GM19467 (cell line): ENCODE measurements around the gene ZNF77.
A peak's percentile ranks its signal among the peaks of the same experiment; 100 is the strongest.
"Not testable (repeated sequence)": the region's sequence is repeated elsewhere in the genome, so short reads cannot be mapped to it uniquely, and the experiment has no call there.

Source experiments
- ATAC-seq: cut with Tn5 transposase; IDR thresholded peaks from one replicate; pipeline ENCODE4 v1.9.1; 2021; ENCODE audit warnings: mild to moderate bottlenecking, moderate library complexity; ENCODE audit not compliant: unreplicated experiment

Gene ZNF77

GRCh38 chr19:2944775-2945574, at the start of gene ZNF77:
Gene ZNF77 (minus strand): TSS chr19:2944971. CDS start chr19:2944840, 131 bp downstream.
- peak; percentile 93 for ATAC-seq

- ATAC-seq = no peak
Observed at GRCh38 chr19:2993579-2993978, 48.8 kb upstream of the ZNF77 start.

DNA sequence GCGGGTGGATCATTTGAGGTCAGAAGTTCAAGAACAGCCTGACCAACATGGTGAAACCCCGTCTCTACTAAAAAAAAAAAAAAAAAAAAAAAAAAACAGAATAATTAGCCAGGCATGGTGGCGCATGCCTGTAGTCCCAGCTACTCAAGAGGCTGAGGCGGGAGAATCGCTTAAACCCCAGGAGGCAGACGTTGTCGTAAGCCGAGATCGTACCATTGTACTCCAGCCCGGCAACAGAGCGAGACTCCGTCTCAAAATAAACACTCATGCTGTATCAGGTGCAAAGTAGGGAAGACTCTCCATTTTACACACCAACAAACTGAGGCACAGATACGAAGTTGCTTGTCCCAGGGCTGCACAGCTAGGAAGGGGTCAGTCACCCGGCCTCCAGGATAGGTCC, 48.2 kb upstream of the ZNF77 start:
- ATAC-seq = no peak

DNA sequence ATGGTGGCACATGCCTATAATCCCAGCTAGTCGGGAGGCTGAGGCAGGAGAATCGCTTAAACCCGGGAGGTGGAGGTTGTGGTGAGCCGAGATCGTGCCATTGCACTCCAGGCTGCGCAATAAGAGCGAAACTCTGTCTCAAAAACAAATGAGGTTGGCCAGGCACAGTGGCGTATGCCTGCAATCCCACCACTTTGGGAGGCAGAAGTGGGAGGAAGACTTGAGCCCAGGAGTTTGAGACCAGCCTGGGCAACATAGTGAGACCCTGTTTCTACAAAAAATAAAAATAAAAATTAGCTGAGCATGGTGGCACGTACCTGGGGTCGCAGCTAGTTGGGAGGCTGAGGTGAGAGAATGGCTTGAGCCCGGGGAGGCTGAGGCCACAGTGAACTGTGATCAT, 47.6 kb upstream of the ZNF77 start:
- ATAC-seq = not testable (repeated sequence)

DNA sequence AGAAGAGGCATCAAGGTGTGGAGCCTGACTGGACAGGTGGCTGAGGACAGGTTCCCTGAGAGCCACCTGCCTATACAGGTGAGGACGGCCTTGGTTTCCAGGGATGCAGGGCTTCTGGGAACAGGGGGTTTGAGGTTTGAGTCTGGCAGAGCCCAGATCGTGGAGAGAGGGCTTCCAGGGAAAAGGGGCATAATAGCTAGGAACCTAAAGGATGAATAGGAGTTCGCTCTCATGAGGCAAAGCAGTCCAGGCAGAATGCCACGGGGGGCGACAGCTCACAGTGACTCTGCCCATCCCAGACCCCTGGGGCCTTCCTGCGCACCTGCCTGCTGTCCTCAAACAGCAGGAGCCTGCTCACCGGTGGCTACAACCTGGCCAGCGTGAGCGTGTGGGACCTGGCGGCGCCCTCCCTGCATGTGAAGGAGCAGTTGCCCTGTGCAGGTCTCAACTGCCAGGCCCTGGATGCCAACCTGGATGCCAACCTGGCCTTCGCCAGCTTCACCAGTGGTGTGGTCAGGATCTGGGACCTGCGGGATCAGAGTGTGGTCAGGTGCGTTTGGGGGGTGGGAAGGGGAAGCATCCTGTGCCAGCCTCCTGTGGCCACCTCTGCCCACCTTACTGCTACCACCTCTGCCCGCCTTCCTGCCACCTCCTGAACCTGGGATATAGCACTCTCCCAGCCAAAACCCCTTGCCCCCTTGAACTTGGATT, 44.6 kb upstream of the ZNF77 start:
- ATAC-seq = no peak

DNA sequence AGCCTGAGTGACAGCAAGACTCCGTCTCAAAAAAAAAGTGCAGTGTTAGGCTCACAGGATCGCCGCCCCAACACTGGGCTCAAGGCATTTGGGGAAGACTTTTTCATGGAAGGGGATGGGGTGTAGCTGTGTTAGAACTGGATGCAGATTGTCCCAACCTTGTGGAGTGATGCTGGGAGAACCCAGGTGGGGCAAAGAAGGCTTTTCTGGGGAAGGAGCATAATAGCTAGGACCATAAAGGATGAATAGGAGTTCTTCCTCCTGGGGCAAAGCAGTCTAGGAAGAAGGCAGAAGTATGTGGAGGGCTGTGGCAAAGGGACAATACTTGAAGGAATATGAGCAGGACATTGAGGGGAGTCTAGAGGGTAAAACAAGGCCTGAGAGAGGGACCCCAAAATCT, 43.8 kb upstream of the ZNF77 start:
- no peak for ATAC-seq

- ATAC-seq = no peak
Observed at GRCh38 chr19:2987797-2988196, 43.0 kb upstream of the ZNF77 start.

DNA sequence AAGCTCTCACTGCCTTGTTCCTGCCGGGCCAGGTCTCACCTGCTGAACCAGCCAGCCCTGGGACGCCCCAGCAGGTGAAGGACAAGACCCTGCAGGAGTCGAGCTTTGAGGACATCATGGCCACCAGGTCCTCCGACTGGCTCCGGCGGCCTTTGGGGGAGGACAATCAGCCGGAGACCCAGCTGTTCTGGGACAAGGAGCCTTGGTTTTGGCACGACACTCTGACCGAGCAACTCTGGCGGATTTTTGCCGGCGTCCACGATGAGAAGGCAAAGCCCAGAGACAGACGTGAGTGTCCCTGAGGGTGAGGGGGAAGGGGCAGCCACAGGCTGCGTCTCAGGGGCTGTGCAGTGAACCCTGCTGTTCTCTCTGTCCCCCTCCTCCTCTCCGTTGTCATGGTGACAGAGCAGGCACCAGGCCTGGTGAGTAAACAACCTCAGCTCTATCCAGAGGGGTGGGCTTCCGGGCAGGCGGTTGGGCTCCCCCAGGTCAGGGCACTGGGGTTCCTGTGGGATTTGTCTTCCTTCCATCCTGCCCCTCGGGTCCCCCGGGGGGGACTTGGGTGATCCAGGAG, 42.3 kb upstream of the ZNF77 start:
- ATAC-seq = no peak

GRCh38 chr19:2984215-2984528, 39.4 kb upstream of the ZNF77 start:
- no peak for ATAC-seq

DNA sequence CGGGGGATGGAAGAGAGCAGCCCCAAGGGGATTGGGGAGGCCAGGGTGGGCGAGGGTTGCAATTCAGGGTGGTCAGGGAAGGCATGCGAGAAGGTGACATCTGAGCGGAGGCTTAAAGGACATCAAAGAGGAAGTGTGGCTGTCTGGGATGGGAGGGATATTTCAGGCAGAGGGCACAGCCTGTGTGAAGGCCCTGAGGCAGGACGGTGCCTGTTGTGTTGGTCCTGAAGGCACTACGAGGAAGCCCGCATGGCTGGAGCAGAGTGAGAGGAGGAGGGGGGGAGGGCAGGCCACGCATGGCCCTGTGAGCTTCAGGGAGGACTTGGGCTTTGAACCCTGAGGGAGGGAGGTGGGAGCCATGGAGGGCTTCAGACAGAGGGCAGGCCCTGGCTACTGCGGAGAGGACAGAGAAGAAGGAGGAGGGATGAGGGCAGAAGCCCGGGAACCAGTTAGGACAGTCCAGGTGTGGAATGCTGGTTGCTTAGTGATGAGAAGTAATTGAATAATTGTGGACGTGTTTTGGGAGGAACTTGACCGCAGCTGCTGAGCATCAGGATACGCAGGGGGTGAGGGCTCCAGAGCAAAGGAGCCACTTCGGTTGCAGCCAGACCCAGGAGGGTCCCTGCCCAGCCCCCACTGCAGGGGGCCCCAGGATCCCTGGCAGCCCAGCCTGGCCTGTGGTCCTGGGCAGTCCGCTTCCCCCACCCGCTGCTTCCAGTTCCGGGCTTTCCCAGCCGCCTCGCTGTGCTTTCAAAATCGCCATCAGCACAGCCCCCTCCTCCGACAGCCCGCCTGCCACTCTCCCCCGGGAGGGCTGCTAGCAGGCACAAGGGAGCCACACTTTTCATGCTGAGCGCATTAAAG, 38.8 kb upstream of the ZNF77 start:
- ATAC-seq = no peak

GRCh38 chr19:2982983-2983350, 38.2 kb upstream of the ZNF77 start:
- ATAC-seq = no peak

- ATAC-seq = no peak
Observed at GRCh38 chr19:2982561-2982960, 37.8 kb upstream of the ZNF77 start.

- ATAC-seq = no peak
Observed at GRCh38 chr19:2981898-2982297, 37.1 kb upstream of the ZNF77 start.

- ATAC-seq = no peak
Observed at GRCh38 chr19:2978772-2979171, 34.0 kb upstream of the ZNF77 start.

GRCh38 chr19:2978166-2978767, 33.5 kb upstream of the ZNF77 start:
- no peak for ATAC-seq

DNA sequence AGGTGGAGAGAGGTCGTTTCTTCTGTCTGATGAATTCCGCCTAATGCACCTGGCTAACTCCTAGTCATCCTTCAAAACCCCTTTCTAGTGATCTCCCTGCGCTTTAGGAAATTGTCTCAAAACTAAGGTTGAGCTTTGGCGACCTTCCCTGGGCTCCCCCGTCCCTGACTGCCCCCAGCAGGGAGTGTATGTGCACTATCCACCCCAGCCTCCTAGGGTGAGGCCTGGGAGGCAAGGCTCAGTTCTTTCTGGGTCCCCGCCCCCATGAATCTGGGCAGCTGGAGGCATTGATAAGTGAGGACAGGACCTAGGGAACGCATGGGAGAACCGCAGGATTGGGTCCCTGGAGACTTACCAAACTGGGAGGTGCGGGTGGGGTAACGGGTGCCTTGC, 33.0 kb upstream of the ZNF77 start:
- no peak for ATAC-seq

DNA sequence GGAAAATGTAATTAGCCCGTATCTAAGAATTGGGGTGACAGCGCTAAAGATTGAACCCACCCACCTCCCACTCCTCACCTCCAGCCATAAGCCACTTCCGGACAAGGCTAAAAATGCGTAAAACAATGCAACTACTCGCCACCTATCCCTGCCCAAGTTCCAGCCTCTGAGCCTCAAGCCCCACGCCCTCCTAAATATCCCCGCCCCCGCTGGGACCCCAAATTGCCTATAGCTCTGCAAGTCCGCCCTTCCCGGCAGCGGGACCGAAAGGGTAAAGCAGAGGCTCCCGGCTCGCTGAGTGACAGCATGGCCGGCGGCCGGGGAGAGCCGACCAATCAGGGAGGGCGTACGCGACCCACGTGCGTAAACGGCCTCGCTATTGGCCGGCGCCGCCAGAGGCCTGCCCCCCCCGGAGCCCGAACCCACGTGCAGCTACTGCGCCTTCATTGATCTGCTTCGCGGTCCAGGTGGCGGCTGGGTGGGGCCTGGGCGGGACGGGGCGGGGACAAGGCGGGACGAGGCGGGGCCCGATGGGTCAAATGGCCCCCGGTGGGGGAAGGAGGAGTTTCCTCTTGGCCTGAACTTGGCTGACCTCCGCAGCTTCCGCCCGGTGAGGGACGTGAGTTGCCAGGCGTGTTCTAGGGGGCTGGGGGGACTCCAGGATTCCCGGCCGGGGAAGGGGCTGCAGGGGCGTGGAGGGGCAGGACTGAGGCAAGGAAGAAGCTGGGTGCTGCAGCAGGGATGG, 32.4 kb upstream of the ZNF77 start, which contains the start of gene TLE6:
Gene TLE6, plus strand, starts transcription at position 564 of the 745 bp plus-strand sequence. CDS start 670 bp downstream, outside the sequence.
- peak; percentile 94 for ATAC-seq

- ATAC-seq = no peak
Observed at GRCh38 chr19:2976609-2977000, 31.8 kb upstream of the ZNF77 start.

- no peak for ATAC-seq
Observed at GRCh38 chr19:2974342-2975041, 29.7 kb upstream of the ZNF77 start.
